KOPT-K1 (cell line): ENCODE results near the gene MYOZ3.

Experiments used
- H3K27ac ChIP-seq: fragments of 200-600 bp; sonication (generic); 2 replicates; pipeline ENCODE4 v1.5.1; 2016; ENCODE audit warnings: antibody characterized with exemption, mild to moderate bottlenecking, low read depth, low read length; ENCODE audit not compliant: poor library complexity, severe bottlenecking
- H3K36me3 ChIP-seq: fragments of 200-600 bp; sonication (generic); 2 replicates; pipeline ENCODE4 v1.5.1; 2017; ENCODE audit warnings: antibody characterized with exemption, mild to moderate bottlenecking, low read length, moderate library complexity; ENCODE audit not compliant: insufficient read depth
- H3K9me3 ChIP-seq: fragments of 200-600 bp; sonication (generic); 2 replicates; pipeline ENCODE4 v1.5.1; 2017; ENCODE audit warnings: antibody characterized with exemption, low read length, mild to moderate bottlenecking; ENCODE audit not compliant: insufficient read depth, poor library complexity, severe bottlenecking

The MYOZ3 gene

DNA sequence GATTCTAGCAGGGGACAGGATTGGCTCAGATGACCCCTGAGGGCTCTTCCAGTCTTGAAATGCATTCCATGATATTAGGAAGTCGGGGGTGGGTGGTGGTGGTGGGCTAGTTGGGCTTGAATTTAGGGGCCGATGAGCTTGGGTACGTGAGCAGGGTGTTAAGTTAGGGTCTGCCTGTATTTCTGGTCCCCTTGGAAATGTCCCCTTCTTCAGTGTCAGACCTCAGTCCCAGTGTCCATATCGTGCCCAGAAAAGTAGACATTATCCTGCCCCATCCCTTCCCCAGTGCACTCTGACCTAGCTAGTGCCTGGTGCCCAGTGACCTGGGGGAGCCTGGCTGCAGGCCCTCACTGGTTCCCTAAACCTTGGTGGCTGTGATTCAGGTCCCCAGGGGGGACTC lies 2.9 kb upstream of the MYOZ3 start:
- H3K27ac ChIP-seq = no peak overlapping the region
- H3K36me3 ChIP-seq = no peaks in the 10 kb centered on the region
- H3K9me3 ChIP-seq = no peaks in the 10 kb centered on the region

DNA sequence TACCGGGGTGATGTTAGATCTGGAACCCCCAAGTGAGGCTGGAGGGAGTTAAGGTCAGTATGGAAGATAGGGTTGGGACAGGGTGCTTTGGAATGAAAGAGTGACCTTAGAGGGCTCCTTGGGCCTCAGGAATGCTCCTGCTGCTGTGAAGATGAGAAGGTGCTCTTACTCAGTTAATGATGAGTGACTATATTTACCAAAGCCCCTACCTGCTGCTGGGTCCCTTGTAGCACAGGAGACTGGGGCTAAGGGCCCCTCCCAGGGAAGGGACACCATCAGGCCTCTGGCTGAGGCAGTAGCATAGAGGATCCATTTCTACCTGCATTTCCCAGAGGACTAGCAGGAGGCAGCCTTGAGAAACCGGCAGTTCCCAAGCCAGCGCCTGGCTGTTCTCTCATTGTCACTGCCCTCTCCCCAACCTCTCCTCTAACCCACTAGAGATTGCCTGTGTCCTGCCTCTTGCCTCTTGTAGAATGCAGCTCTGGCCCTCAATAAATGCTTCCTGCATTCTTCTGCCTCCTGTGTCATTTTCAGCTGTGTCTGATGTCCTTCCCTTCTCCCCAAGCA lies 2.3 kb upstream of the MYOZ3 start:
- H3K9me3 ChIP-seq = no peaks in the 10 kb centered on the region
- no peak overlapping the region for H3K27ac ChIP-seq

DNA sequence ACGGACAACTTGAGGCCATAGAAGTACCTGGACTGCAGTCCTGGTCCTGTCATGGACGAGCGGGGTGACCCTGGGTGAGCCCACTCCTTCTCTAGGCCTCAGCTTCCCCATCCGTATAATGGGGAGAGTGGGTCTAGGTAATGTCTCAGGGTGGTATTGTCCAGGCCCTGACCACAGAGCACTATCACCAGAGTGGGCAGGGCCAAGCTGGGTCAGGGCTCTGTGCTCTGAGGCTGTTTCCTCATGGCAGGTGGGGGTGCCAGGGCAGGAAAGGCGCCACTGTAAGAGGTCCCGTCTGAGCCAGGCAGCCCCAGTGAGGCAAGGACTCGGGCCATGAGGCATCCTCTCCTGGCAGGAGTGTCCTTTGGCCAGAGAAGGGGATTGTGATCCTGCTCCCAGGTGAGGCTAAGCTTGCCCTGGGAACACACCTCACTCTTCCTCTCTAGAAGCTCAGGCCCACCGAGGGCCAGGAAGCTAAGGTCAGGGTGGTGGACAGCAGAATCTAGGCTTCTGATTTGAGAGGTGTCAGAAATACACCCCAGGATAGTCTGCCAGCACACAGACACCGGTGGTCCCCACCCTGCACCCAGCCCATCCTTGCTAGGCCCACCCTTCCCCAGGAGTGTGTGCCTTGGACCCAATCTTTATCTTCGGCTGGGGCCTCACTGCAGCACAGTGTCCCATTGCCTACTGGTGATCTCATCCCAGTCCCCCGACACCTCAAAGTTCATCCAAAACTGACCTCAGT lies 1.5 kb upstream of the MYOZ3 start:
- Histone ChIP-seq H3K36me3 (no peaks in the 10 kb centered on the region), H3K27ac (no peak overlapping the region), H3K9me3 (no peaks in the 10 kb centered on the region)

More for the DNA sequence above, 2.3 kb upstream of the MYOZ3 start:
- H3K36me3 ChIP-seq = no peaks in the 10 kb centered on the region

DNA sequence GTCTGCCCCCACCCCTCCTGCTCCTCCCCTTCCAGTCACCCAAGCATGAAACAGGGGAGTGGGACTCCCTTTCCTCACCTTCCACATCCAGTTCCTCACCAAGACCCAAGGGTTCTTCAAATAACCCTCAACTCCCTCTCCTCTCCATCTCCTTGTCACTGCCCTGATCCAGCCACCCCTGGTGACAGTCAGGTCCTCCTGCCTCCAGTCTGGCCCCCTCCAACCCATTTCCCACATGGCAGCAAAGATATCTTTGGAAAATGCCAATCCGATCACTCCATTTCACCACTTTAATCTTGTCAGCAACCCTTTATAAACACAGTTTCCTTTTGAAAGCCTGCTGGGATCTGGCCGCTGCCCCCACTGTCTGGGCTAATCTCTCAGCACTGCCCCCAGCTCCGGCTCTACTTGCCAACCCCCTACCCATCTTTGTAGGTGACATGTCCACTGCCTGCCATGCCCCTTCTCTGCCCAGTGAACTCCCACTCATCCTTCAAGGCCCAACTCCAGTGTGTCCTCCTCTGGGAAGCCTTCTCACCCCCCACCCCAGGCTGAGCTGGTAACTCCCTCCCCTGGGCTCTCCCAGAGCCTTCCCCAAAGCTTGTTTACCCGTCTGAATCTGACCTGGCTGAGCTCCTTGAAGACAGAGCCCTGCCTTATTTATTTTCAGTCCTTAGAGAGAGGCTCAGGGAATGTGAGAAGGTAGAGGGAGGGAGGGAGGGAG lies 781 bp upstream of the MYOZ3 start:
- Histone ChIP-seq H3K27ac (no peak overlapping the region), H3K9me3 (no peaks in the 10 kb centered on the region), H3K36me3 (no peaks in the 10 kb centered on the region)

DNA sequence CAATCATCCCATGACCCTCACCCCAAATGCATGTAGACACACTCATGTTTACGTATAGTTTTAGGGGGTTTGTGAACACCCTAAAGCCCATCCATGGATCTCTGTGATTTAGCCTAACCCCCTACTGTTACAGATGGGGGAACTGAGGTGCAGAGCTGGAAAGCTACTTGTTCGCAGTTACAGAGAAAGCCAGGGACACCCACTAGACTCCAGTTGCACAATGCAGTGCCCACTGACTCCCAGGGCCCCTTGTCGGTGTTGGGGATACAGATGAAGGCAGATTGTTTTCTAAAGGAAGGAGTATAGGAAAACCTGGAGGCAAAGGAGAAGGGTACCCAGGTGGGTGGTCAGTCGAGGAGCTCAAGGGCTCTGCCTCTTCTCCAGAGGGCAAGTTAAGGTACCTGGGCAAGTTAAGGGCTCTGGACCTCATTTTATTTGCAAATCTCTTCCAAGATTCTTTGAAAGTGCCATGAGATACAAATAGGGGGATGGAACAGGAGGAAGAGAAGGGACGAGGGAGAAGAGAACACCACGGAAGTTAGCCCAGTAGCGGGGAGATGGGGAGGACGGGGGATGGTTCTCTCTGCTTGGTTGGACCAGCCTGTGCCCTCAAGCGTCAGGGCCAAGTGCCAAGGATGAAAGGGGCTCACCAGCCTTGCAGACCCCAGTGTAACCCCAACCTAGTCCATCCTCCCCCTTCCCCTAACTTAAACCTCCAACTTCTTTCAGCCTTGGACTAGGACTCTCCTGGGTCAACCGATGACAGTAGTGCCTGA lies 958 bp downstream of the MYOZ3 start:
- Histone ChIP-seq H3K9me3 (no peaks in the 10 kb centered on the region), H3K36me3 (no peaks in the 10 kb centered on the region)

DNA sequence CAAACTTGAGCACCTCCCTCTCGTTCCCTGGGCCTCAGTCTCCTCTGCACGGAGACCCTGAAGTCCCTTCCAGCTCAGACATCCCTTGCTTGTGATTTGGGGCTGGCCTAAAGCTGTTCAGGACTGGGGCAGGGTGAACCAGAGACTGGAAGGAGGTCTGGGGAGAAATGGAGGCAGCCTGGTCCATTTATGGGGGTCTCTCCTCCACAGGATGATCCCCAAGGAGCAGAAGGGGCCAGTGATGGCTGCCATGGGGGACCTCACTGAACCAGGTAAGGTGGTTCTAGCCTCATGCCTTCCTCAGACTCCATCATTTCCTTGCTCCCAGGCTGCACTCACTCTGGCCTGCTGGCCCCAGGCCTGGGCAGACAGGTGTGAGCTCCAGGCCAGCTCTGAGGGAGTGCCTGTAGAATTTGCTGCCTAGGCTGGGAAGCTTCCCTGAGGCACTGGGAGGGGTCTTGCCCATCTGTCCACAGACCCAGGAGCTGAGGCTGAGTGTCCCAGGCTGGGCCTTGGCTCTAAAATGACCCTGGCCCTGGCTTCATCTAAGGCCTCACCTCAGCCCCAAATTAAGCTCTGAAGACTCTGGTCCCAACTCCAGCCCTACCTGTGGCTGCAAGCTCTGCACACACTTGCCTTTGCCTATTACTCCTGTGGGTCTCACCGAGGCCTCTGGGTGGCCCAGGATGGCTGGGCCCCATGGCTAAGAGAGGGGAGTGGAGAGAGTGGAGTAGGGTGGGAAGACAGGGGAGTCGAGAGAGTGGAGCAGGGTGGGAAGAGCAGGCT lies 1.9 kb downstream of the MYOZ3 start:
- Histone ChIP-seq H3K27ac (no peak overlapping the region), H3K36me3 (no peaks in the 10 kb centered on the region), H3K9me3 (no peaks in the 10 kb centered on the region)

More for the DNA sequence above, 958 bp downstream of the MYOZ3 start:
- no peak overlapping the region for H3K27ac ChIP-seq

DNA sequence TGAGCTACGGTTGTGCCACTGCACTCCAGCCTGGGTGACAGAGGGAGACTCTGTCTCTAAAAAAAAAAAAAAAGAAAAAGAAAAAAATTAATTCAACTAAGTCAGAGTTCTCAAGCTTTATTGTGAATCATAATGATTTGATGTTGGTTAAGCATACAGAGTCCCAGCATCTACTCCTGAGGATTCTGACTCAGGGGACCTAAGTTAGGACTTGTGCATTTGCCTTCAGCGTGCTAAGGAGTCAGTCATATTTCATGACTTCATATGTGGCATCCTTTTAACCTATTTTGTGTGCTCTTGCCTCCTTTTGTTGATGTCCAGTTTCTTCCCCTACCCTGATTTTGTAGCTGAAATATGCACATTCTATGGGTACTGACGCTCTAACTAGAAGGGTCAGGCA lies 2.9 kb downstream of the MYOZ3 start:
- Histone ChIP-seq H3K36me3 (no peaks in the 10 kb centered on the region), H3K9me3 (no peaks in the 10 kb centered on the region), H3K27ac (no peak overlapping the region)

DNA sequence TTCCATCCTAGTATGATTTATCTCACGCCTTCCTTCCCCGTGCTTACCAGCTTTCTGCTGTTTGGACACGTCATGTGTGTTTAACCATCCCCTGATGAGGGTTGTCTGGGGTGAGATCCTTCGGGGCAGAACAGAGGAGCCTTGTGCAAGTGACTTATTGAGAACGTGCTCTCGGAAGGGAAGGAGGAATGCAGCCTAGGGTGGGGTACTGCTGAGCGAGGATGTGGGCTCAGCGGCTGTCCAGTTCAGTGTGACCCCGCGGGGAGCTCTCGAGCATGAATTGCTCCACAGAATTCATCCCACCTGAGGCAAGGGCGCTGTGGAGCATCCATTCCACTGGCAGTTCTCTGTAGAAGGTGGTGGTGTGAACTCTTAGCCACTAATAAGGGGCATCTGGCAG lies 4.0 kb downstream of the MYOZ3 start:
- no peak overlapping the region for H3K27ac ChIP-seq
- no peaks in the 10 kb centered on the region for H3K36me3 ChIP-seq
- no peaks in the 10 kb centered on the region for H3K9me3 ChIP-seq

DNA sequence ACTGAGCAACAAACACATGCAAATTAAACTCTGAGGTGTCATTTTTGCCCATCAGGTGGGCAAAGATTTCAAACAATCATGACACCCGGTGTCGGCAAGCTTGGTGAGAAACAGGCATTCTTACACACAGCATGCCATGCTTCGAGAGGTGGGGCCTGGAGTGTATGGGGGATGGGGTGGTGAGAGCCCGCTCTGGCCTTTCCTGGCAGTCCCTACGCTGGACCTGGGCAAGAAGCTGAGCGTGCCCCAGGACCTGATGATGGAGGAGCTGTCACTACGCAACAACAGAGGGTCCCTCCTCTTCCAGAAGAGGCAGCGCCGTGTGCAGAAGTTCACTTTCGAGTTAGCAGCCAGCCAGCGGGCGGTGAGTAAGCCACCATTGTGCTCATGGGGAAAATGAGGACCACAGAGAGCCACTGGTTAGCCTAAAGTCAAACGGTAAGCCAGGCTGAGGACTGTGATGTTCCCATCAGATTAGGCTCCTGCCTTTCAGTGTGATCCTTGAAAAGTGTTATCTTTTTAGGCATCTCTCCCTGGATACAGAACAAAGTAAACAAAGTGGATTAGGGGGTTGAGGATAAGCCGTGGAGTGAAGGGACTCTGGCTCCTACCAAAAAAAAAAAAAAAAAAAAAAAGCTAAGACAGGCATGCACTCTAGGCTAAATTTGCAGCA lies 9.4 kb downstream of the MYOZ3 start:
- Histone ChIP-seq H3K27ac (no peak overlapping the region), H3K9me3 (no peaks in the 10 kb centered on the region), H3K36me3 (no peaks in the 10 kb centered on the region)

DNA sequence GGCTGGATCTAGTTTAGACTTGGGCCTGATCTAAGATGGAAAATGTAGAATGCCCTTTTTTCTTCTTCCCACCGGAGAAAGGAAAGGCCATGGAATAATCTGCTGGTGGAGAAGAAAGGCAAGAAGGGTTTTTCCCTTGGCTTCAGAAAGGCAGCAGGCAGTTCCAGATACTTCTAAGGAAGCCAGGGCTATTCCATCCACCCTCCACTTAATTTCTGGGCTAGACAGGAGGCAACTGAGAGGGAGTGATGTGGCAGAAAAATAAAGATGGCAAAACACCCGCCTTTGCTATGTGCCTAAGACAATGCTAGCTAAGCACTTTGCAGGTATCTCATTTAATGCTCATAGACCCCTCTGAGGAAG lies 9.9 kb downstream of the MYOZ3 start:
- no peaks in the 10 kb centered on the region for H3K9me3 ChIP-seq
- no peak overlapping the region for H3K27ac ChIP-seq
- no peaks in the 10 kb centered on the region for H3K36me3 ChIP-seq

DNA sequence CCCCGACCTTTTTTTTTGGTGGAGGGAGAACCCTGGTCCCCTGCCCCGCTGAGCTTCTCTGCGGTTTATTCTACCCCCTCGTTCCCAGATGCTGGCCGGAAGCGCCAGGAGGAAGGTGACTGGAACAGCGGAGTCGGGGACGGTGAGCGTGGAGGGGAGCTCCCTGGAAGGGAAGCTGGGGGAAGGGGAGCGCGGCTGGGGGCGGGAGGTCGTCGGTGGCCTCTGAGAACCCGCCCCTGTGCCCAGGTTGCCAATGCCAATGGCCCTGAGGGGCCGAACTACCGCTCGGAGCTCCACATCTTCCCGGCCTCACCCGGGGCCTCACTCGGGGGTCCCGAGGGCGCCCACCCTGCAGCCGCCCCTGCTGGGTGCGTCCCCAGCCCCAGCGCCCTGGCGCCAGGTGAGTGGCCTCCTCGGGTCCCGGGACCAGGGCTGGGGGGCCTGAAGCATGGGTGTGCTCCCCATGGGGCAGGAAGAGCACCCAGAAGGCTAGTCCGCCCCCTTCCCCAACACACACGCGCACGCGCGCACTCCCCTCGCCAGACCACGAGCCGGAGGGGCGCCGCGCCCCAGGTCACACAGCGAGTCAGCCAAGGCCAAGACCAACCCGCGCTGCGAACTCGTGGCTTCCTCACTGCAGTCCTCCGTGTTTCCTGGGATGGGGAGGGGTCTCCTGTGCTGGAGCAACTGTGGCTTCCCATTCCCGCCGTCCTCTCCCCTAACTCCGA lies 10.6 kb downstream of the MYOZ3 start:
- Histone ChIP-seq H3K36me3 (no peaks in the 10 kb centered on the region), H3K27ac (no peak overlapping the region), H3K9me3 (no peaks in the 10 kb centered on the region)

DNA sequence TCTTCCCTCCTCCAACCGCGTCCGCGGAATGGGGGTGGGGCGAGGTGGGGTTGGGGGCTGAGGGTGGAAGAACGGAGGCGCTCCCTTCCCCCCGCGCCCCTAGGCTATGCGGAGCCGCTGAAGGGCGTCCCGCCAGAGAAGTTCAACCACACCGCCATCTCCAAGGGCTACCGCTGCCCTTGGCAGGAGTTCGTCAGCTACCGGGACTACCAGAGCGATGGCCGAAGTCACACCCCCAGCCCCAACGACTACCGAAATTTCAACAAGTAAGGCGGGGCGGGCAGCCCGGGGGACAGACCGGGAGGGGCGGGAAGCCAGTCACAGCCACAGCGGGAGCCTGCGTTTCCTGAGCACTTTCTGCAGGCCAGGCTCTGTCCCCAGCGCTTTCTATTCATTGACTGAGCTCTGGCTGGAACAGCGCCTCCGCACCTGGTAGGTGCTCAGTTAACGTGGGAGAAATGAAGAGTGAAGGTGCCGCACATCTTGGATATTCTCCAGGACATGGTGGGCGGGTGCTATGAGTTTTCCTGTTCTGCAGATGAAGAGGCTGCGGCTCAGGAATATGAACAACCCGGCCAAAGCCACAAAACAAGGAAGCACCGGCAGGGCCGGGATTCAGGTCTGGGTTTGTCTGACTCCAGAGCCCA lies 11.3 kb downstream of the MYOZ3 start:
- Histone ChIP-seq H3K9me3 (no peaks in the 10 kb centered on the region), H3K27ac (no peak overlapping the region), H3K36me3 (no peaks in the 10 kb centered on the region)

DNA sequence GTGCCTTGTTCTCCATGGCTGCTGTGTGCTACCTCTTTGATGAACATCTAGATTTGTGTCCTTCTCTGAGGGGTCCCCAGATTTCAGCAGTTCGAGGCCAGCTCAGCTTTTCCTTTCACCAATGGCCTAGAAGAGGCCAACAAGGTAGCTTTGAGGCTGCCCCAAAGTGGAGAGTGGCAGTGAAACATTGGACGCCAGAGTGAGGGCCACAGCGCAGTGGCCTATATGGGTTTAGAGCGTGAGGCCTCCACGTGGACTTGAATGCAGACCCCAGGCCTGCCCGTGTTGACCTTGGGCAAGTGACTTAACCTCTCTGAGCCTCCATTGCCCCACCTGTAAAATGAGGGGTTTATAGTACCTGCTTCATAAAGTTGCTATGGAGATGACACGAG lies 11.8 kb downstream of the MYOZ3 start:
- Histone ChIP-seq H3K9me3 (no peaks in the 10 kb centered on the region), H3K36me3 (no peaks in the 10 kb centered on the region), H3K27ac (no peak overlapping the region)
